GM18517 (cell line): Measurements from ENCODE around the gene RSPH1.

ENCODE experiments used
- ATAC-seq: cut with Tn5 transposase; IDR thresholded peaks from one replicate; pipeline ENCODE4 v1.9.1; 2021; ENCODE audit warnings: mild to moderate bottlenecking, moderate library complexity; ENCODE audit not compliant: unreplicated experiment

The RSPH1 gene

GRCh38 chr21:42431196-42431595, 64.8 kb downstream of the RSPH1 start:
- no peak for ATAC-seq

- ATAC-seq: no peak
Measured at GRCh38 chr21:42430521-42430920, 65.5 kb downstream of the RSPH1 start.

DNA sequence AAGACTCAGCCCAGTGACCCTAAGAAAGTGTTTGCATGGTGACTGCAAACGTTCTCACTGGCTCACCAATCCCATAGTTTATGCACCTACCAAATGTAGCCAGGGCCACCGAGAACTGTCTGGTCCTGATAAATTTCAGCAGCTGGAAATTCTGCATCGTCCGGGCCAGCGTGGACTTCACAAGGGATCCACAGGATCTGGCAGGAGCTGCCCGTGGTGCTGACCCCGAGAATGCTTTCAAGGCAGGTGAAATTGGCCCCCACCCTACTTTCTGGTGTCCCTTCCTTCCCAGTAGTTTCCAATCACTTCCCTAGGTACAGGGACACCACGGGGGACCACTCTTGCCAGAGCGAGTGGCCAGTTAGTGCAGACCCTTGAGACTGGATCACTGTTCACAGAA, 66.2 kb downstream of the RSPH1 start:
- ATAC-seq: no peak

GRCh38 chr21:42429021-42429420, 67.0 kb downstream of the RSPH1 start:
- ATAC-seq: no peak

- ATAC-seq: no peak
Measured at GRCh38 chr21:42427809-42428419, 68.1 kb downstream of the RSPH1 start.

DNA sequence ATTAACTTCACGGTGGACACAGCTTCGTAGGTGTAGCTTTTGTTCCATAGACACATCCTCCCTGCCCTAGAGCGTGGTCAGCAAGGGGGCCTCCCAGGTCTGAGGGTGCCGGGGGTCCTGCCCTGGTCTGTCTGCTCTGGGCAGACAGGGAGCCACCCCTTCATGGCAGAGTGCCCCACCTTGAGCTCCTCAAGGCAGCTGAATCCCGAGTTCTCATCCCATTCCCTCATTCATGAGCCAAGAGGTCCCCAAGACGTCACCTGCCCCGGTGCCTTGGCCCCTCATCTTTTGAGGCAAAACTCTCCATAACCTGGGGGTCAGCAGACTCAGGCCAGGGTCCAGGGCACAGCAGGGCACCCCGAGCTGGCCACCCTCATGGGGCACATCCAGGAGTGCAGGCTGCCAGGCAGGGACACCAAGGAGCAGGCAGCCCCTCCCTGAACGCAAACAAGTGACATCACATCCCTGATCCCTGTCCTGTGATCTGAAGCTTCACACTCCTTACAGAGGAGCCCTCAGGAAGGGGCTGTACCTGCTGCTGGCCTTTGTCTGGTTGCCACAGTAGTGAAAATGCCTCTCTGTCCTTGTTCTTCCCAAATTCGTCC, 69.0 kb downstream of the RSPH1 start:
- ATAC-seq: no peak

DNA sequence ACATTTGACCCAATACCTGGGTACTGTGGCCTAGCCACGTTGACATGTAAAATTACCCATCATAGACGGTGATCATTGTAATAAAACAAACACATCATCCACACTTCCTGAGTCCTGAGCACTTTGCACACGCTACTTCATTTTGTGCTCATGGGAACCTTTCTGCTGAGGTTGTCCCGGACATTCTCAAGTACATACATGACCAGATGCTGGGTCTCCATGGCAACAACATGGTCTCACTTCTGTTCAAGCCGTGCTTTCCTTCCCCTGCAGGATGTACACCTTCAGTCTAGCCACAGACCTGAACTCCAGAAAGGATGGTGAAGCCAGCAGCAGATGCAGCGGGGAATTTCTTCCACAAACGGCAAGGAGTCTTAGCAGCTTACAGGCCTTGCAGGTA, 69.6 kb downstream of the RSPH1 start:
- ATAC-seq: no peak

DNA sequence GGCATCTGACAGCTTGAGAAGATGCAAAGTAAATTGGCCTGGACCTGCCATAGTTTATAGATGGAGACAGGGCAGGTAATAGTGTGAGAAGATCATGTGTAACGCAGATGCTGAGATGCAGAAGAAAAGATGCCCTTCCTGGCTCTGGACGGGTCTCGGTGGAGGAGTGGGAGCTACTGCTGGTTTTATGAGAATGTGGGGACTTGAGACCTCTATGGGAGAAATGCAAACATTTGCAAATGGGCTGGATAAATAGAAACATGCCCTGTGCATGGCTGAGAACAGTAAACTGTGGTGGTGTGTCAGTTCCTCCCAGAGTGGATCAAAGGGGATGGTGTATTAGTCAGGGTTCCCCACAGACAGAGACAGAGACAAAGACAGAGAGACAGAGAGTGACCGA, 70.4 kb downstream of the RSPH1 start:
- ATAC-seq: no peak

DNA sequence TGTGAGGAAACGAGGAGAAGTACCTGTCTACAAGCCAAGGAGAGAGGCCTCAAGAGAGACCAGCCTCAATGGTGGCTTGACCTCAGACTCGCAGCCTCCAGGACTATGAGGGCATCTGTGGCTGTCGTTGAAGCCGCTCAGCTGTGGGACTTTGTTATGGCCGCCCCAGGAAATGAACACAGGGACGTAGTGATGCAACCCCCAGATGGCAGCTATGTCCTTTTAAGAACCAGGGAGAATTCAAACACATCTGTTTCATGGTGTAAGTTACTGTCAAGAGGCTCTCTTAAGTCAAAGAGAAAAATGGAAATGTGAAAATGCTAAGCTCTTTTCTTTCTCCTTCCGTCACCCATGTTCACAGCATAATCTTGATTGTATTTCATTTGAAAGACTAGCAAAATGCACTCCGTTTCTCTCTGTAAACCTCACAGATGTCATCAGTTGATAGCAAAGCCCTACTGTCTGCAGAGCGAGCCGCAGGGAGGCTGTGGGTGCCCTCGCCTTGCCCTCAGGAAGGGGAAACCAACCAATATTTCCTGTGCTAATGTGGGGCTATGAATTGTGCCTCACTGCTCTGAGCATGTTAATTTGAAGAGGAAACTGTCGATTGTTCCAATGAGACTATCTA, 71.0 kb downstream of the RSPH1 start:
- no peak for ATAC-seq

GRCh38 chr21:42423685-42424084, 72.3 kb downstream of the RSPH1 start:
- ATAC-seq: no peak

GRCh38 chr21:42423197-42423675, 72.8 kb downstream of the RSPH1 start:
- no peak for ATAC-seq
